Kidney epithelial cell (primary cell): ENCODE data around the gene MUCL1. TPM values are rescaled to one million over a fixed set of nuclear protein-coding genes. Genes with fewer than 3 reads are reported as not detected.

Source experiments
- DNase-seq: peaks from one replicate; pipeline ENCODE4 v3.0.0-alpha.2; 2010; ENCODE audit warnings: low read depth
- H3K27me3 ChIP-seq: 2 replicates; pipeline ENCODE4 v1.6.0; 2011; ENCODE audit warnings: low read length; ENCODE audit not compliant: control insufficient read depth, insufficient read depth
- H3K36me3 ChIP-seq: 2 replicates; pipeline ENCODE4 v1.5.1; 2011; ENCODE audit warnings: low read length; ENCODE audit not compliant: control insufficient read depth, insufficient read depth
- H3K4me3 ChIP-seq: 2 replicates; pipeline ENCODE4 v1.5.1; 2011; ENCODE audit warnings: low read depth, mild to moderate bottlenecking, control low read depth, low read length
- total RNA-seq: library from RNA; depleted of rRNA; stranded (reverse); fragments of >200 nt; gene quantifications from 2 replicates; pipeline ENCODE4 v1.2.3, GENCODE V29; 2015
- TF ChIP-seq, protein P1 (sequence below): IDR thresholded peaks from 2 replicates; pipeline ENCODE4 v1.5.1; 2011; ENCODE audit warnings: mild to moderate bottlenecking, moderate library complexity, low read length, control low read depth, inconsistent platforms; ENCODE audit not compliant: insufficient read depth, poor library complexity, severe bottlenecking

Gene MUCL1
- total RNA-seq, 1 donor from 2014 or later = not detected

DNA sequence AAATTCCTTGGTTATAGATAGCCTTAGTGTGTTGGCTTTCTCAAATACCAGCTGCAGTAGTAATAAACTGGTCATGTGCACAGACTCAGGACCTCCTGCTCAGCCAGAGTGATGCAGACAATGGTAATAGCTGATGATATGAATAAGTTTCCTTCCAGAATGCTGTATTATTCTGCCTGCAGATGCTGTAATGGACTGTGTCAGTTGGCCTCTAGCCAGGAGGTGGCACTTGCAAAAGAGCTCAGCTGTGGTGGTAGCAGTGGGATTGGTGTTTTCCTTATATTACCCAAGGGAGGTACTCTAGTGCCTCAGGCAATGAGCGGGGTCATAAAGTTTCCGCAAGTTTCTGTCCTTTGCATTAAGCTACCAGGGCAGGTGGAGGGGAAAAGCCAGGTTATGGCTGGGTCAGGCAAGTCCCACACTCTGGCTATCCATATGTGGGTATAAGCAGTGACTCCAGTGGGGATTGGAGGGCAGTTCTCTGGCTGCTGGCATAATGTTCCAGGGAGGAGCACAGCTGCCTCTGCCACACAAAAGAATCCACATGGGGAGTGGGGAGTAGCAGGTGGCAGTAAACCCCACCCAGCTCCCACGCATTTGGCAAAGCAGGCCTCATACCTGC lies 14.0 kb upstream of the MUCL1 start:
- TF ChIP-seq, protein P1, sequence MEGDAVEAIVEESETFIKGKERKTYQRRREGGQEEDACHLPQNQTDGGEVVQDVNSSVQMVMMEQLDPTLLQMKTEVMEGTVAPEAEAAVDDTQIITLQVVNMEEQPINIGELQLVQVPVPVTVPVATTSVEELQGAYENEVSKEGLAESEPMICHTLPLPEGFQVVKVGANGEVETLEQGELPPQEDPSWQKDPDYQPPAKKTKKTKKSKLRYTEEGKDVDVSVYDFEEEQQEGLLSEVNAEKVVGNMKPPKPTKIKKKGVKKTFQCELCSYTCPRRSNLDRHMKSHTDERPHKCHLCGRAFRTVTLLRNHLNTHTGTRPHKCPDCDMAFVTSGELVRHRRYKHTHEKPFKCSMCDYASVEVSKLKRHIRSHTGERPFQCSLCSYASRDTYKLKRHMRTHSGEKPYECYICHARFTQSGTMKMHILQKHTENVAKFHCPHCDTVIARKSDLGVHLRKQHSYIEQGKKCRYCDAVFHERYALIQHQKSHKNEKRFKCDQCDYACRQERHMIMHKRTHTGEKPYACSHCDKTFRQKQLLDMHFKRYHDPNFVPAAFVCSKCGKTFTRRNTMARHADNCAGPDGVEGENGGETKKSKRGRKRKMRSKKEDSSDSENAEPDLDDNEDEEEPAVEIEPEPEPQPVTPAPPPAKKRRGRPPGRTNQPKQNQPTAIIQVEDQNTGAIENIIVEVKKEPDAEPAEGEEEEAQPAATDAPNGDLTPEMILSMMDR = no peak
- Histone ChIP-seq H3K4me3 (no peak overlapping the region), H3K27me3 (no peaks in the 10 kb centered on the region), H3K36me3 (no peaks in the 10 kb centered on the region)
- DNase-seq = no peak

GRCh38 chr12:54857406-54857805 lies 3.1 kb downstream of the MUCL1 start:
- Histone ChIP-seq H3K4me3 (no peak overlapping the region), H3K27me3 (no peaks in the 10 kb centered on the region), H3K36me3 (no peaks in the 10 kb centered on the region)
- TF ChIP-seq, protein P1 = no peak
- DNase-seq = no peak

DNA sequence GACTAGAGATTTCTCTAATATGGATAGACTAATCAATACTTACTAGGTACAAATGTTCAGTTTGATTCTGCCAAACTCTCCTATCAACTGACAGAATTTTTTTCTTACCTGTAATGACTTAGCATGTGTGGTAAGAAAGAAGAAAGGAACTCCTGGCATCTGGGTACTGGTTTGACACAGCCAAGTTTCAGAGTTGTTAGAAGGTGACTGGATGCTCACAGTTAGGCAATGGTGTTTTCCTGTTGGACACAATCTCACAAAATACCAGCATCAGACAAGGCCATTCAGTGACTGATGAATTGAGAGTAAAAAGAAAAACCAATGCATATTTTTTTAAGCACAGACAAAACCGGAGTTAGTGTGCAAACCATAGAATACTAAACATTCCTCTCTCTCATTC lies 4.2 kb downstream of the MUCL1 start:
- no peak overlapping the region for H3K4me3 ChIP-seq
- H3K27me3 ChIP-seq = no peaks in the 10 kb centered on the region
- no peaks in the 10 kb centered on the region for H3K36me3 ChIP-seq
- DNase-seq = no peak
- TF ChIP-seq, protein P1 = no peak

- no peaks in the 10 kb centered on the region for H3K36me3 ChIP-seq
- no peak overlapping the region for H3K4me3 ChIP-seq
- no peak for DNase-seq
- TF ChIP-seq, protein P1 = no peak
- no peaks in the 10 kb centered on the region for H3K27me3 ChIP-seq
Observed at GRCh38 chr12:54859502-54859901, 5.2 kb downstream of the MUCL1 start.

- no peak for DNase-seq
Observed at GRCh38 chr12:54861927-54862326, 7.6 kb downstream of the MUCL1 start.

More at GRCh38 chr12:54861927-54862326, 7.6 kb downstream of the MUCL1 start:
- H3K27me3 ChIP-seq = no peaks in the 10 kb centered on the region
- no peaks in the 10 kb centered on the region for H3K36me3 ChIP-seq
- TF ChIP-seq, protein P1 = no peak
- no peak overlapping the region for H3K4me3 ChIP-seq
